Activated naive CD8-positive, alpha-beta T cell treated with anti-CD3 and anti-CD28 coated beads, Interleukin-2, amount 10 ng/mL, durations not matched to agents 7 days and 5 days (primary cell): ENCODE data around the gene FAM83G. TPM values are rescaled to one million over a fixed set of nuclear protein-coding genes. Genes with fewer than 3 reads are reported as not detected.

Source experiments
- ATAC-seq: fragments of 150-1000 bp; cut with Tn5 transposase; one replicate; pipeline ENCODE4 v1.10.0; 2021; ENCODE audit warnings: low read depth, moderate library complexity
- POLR2A ChIA-PET: fragments of 350-600 bp; sonication (Branson Sonifier 250); formaldehyde crosslinking; loops from one replicate; lab custom pipeline; 2021; ENCODE audit warnings: antibody characterized with exemption; lab: Charles Lee
- DNase-seq: peaks from one replicate; pipeline ENCODE4 v3.0.0; 2021
- H3K27ac Mint-ChIP-seq: one replicate; pipeline ENCODE4 v1.8.0; 2022; ENCODE audit warnings: mild to moderate bottlenecking, mixed read lengths
- H3K27me3 Mint-ChIP-seq: one replicate; pipeline ENCODE4 v1.8.0; 2022; ENCODE audit warnings: mild to moderate bottlenecking, moderate library complexity, mixed read lengths
- H3K36me3 Mint-ChIP-seq: one replicate; pipeline ENCODE4 v1.8.0; 2021; ENCODE audit warnings: mild to moderate bottlenecking, mixed read lengths
- H3K4me1 Mint-ChIP-seq: one replicate; pipeline ENCODE4 v1.8.0; 2021; ENCODE audit warnings: mixed read lengths
- H3K4me3 Mint-ChIP-seq: one replicate; pipeline ENCODE4 v1.8.0; 2022; ENCODE audit warnings: mild to moderate bottlenecking, moderate library complexity, mixed read lengths
- H3K9me3 Mint-ChIP-seq: one replicate; pipeline ENCODE4 v1.8.0; 2021; ENCODE audit warnings: mixed read lengths
- total RNA-seq, 2 experiments: library from RNA; stranded (reverse); gene quantifications; one replicate each; pipeline ENCODE4 v1.2.3, GENCODE V29; 2021

FAM83G gene
- total RNA-seq, 2 experiments from 2014 or later: 7.1 to 8.3 TPM

DNA sequence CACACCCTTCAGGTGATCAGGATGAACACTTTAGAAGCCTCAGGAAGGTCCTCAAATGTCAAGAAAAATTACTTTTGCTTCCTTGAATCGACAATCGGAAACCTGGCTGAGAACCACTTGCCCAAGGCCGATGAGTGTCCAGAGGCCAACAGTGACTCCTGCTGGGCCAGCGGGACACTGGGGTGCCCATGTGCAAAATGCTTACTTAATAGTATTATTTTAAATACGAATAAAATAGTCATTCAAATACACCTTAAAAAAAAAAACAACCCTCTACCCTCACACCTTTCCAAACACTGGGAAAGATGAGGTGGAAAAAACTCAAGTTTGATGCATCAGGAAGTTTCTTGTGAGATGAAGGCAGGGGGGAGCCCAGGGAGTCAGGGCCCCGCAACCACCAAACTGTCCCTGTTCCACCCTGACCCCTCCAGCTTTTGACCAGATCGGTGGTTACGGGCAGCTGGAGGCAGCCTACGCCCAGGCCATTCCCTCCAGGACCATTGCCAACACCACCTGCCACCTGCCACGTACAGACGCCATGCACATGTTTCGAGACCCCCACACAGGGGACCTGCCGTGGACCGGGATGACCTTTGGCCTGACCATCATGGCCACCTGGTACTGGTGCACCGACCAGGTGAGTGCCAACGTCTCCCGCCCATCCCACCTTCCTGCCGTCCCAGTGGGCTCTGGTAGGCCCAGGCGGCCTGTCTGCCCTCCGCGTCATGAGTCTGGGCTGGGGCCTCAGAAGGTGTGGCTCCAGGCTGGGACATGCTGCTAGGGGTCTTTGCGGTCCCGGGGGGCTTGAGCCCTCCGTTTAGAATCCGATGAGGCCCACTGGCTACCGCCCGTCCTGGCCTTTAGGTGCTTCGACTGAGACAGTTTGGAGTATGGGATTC lies 33.7 kb downstream of the FAM83G start:
- no peaks in the 10 kb centered on the region for H3K36me3 Mint-ChIP-seq
- POLR2A ChIA-PET: interaction anchor here (1.3 kb wide), 1 partner anchor 15 kb away, joined by 3 read pairs; no protein-coding TSS in a partner anchor
- no peak overlapping the region for H3K4me3 Mint-ChIP-seq
- H3K27ac Mint-ChIP-seq: no peak overlapping the region
- DNase-seq: no peak
- no peaks in the 10 kb centered on the region for H3K9me3 Mint-ChIP-seq
- no peak for ATAC-seq
- H3K27me3 Mint-ChIP-seq: no peaks in the 10 kb centered on the region
- H3K4me1 Mint-ChIP-seq: no peaks in the 10 kb centered on the region

DNA sequence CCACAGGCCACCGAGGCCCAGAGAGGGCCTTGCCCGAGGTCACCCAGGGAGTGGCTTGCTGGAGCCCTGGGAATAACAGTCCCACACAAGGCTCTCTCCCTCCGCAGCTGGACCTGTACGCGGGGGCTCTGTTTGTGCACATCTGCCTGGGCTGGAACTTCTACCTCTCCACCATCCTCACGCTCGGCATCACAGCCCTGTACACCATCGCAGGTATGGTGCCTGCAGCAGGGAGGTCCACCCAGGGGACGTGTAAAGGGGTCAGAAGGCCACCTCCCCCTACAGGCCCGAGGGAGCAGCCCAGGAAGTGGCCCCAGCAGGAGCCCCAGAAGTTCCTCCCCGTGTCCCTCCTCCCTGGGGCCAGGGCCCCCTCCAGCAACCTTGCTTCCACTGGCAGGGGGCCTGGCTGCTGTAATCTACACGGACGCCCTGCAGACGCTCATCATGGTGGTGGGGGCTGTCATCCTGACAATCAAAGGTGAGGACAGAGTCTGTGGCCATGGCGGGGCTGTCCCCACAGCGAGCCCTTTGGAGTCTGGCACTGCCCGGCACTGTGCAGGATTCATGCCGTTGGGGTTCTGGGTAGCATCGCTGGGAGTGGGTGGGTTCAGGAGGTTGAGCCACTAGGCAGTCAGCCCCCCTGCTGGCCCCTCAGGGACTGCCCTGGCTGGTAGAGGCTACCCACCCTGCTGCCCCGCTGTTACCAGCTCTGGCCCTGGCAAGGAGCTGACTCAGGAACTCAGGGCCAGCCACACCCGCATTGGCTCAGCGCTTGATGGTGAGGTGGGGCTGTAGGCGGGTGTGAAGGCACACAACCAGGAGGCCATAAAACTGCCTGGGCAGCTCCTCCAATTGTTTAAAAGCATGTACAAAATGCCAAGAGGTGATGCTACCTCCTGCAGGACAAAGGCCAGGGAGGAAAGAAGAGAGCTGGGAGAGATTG lies 35.3 kb downstream of the FAM83G start:
- Mint-ChIP-seq H3K4me1 (no peaks in the 10 kb centered on the region), H3K27ac (no peak overlapping the region), H3K9me3 (no peaks in the 10 kb centered on the region), H3K4me3 (no peak overlapping the region), H3K36me3 (no peaks in the 10 kb centered on the region), H3K27me3 (no peaks in the 10 kb centered on the region)
- POLR2A ChIA-PET: interaction anchor here (1.3 kb wide), 1 partner anchor 14 kb away, joined by 3 read pairs; no protein-coding TSS in a partner anchor
- DNase-seq (no peak), ATAC-seq (no peak)

DNA sequence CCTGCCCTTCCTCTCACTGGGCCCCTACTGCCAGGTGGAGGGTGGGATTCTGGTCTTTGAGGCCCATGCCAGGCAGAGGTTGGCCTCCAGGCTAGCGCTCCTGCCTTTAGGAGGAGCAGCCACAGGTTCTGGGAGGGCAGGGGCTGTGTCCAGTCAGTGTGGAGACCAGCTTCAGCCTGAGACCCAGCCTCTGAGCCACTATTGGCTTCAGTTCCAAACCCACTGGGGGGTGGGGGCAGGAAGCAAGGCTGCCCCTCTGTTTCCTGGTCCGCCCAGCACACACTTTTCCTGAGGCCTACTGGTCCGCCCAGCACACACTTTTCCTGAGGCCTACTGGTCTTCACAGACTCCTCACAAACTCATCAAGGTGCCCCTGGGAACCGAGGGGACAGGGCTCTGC lies 36.2 kb downstream of the FAM83G start:
- no peaks in the 10 kb centered on the region for H3K9me3 Mint-ChIP-seq
- H3K27me3 Mint-ChIP-seq: no peaks in the 10 kb centered on the region
- POLR2A ChIA-PET: no interaction called here
- H3K4me3 Mint-ChIP-seq: no peak overlapping the region
- ATAC-seq (no peak), DNase-seq (no peak)
- no peaks in the 10 kb centered on the region for H3K36me3 Mint-ChIP-seq
- H3K4me1 Mint-ChIP-seq: no peaks in the 10 kb centered on the region
- H3K27ac Mint-ChIP-seq: no peak overlapping the region

DNA sequence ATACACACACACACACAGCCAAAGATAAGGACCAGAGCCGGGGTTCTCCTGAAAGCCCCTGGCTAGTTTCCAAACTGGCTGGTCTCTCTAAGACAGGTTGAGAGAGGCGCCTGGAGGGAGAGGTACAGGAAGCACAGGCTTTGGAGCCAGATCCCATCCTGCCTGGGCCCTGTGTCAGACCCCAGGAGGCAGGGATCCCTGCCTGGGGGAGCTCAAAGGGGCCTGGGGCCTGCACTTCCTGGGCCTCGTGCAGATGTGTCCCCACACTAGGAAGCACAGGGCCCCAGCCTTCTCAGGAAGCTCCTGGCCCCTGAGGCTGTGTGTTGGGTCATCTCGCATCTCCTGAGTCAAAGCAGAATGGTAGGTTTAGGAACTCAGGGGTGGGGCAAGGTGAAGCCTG lies 36.6 kb downstream of the FAM83G start:
- DNase-seq (no peak), ATAC-seq (no peak)
- no peaks in the 10 kb centered on the region for H3K27me3 Mint-ChIP-seq
- H3K36me3 Mint-ChIP-seq: no peaks in the 10 kb centered on the region
- no peaks in the 10 kb centered on the region for H3K4me1 Mint-ChIP-seq
- no peak overlapping the region for H3K27ac Mint-ChIP-seq
- no peaks in the 10 kb centered on the region for H3K9me3 Mint-ChIP-seq
- H3K4me3 Mint-ChIP-seq: no peak overlapping the region
- POLR2A ChIA-PET: no interaction called here

DNA sequence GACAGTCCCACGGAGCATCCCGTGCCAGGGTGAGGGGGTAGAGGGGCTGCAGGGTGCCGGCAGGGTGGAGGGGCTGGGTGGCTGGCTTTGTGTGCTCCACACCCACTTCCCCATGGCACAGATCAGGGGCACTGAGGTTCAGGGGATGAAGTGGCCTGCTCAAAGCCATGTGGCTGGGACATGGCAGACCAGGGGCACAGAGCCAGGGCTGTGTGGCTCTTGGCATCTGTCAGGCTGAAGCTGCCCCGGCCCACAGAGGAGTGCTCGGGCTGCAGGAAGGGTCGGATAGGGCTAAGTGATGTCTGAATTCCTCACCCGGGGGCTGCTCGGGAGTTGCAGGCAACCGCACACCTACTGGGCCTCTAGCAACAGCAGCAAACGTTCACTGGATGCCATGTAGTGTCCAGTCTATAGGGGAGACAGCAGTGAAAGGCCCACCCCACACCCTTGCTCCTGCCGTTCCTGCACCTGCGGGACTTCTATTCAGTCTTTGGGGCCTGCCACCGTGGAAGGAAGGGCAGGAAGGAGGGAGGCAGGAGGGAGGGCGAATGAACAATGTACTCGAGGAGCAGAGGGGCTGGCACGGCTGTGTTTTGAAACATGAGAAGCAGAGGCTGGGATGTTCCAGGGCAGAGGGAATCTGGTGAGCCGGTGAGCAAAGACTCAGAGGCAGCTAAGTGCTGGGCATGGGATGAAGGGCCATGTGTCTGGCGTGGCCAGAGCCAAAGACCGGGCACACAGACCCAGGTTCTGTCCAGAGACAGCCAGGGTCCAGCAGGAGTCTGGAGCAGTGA lies 37.5 kb downstream of the FAM83G start:
- H3K4me3 Mint-ChIP-seq: no peak overlapping the region
- no peak overlapping the region for H3K27ac Mint-ChIP-seq
- DNase-seq (no peak), ATAC-seq (no peak)
- H3K4me1 Mint-ChIP-seq: no peaks in the 10 kb centered on the region
- no peaks in the 10 kb centered on the region for H3K36me3 Mint-ChIP-seq
- POLR2A ChIA-PET: no interaction called here
- no peaks in the 10 kb centered on the region for H3K27me3 Mint-ChIP-seq
- no peaks in the 10 kb centered on the region for H3K9me3 Mint-ChIP-seq

DNA sequence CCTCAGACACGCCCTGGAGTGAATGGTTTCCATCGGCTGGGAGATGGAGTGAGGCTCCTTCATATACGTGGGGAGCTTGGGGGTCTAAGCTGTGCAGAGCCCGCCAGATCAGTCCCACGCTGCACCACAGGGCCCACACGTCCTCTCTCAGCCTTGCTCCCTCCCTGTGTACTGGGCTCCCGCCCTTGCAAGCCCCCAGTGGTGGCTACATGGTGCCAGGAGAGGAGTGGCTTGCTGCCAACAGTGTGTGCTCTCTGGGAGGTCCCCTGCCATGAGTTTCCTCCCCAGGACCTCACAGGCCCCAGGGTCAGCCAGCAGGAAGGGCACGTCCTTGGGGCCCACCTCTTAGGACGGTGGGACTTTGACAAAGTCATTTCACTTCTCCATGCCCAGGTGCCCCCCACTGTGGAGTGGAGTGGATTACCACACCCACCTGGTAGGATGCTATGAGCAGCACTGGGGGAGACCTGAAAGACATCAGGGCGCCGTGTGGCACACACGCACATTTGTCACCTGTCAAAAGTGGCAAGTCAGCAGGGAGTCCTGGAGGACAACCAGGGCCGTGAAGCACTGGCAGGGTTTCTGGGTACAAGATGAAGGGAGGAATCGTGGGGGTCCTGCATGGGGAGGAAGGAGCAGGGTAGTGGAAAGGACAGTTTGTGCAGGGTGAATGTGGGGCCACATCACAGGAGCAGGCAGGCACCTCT lies 38.9 kb downstream of the FAM83G start:
- POLR2A ChIA-PET: no interaction called here
- no peaks in the 10 kb centered on the region for H3K36me3 Mint-ChIP-seq
- no peaks in the 10 kb centered on the region for H3K27me3 Mint-ChIP-seq
- H3K9me3 Mint-ChIP-seq: no peaks in the 10 kb centered on the region
- no peak overlapping the region for H3K4me3 Mint-ChIP-seq
- DNase-seq (no peak), ATAC-seq (no peak)
- no peak overlapping the region for H3K27ac Mint-ChIP-seq
- peaks cover 3% of the 10 kb centered on the region for H3K4me1 Mint-ChIP-seq

DNA sequence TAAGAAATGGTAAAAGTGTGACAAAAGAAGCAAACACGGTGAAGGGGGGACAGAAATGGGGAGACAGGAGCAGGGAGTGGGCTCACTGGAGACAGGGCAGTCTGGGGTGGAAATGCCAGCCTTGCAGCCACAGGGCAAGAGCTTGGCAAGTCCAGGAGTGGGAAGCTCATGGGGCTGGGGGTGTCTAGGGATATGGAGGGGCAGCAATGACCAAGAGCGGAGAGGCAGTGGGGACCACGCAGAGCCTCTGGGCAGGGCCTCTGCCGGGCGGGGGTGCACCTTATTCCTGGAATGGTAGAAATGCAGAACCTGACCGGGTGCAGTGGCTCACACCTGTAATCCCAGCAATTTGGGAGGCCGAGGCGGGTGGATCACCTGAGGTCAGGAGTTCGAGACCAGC lies 40.0 kb downstream of the FAM83G start:
- POLR2A ChIA-PET: no interaction called here
- Mint-ChIP-seq H3K4me1 (peaks cover 3% of the 10 kb centered on the region), H3K36me3 (no peaks in the 10 kb centered on the region), H3K27ac (no peak overlapping the region), H3K9me3 (no peaks in the 10 kb centered on the region), H3K27me3 (no peaks in the 10 kb centered on the region), H3K4me3 (no peak overlapping the region)
- no peak for DNase-seq
- no peak for ATAC-seq

DNA sequence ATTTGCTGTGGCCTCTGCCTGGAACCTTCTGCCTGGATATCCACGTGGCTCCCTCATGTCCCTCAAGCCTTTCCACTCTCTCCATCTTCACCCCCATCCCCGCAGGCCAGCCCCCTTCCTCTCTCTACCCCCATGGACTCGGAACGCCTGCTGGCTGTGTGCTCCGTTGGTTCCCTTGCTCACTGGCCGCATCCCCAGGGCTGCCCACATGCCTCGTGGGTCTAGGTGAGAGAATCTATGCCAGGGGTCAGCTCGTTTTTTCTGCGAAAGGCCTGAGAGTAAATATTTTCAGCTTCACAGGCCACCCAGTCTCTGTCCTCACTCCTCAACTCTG lies 40.6 kb downstream of the FAM83G start:
- H3K4me3 Mint-ChIP-seq: no peak overlapping the region
- no peaks in the 10 kb centered on the region for H3K9me3 Mint-ChIP-seq
- ATAC-seq (no peak), DNase-seq (no peak)
- H3K27me3 Mint-ChIP-seq: no peaks in the 10 kb centered on the region
- H3K27ac Mint-ChIP-seq: peak overlapping the region; percentile 7
- H3K36me3 Mint-ChIP-seq: no peaks in the 10 kb centered on the region
- POLR2A ChIA-PET: interaction anchor here (0.6 kb wide), 1 partner anchor 44 kb away, joined by 3 read pairs; no protein-coding TSS in a partner anchor
- peaks cover 3% of the 10 kb centered on the region for H3K4me1 Mint-ChIP-seq

DNA sequence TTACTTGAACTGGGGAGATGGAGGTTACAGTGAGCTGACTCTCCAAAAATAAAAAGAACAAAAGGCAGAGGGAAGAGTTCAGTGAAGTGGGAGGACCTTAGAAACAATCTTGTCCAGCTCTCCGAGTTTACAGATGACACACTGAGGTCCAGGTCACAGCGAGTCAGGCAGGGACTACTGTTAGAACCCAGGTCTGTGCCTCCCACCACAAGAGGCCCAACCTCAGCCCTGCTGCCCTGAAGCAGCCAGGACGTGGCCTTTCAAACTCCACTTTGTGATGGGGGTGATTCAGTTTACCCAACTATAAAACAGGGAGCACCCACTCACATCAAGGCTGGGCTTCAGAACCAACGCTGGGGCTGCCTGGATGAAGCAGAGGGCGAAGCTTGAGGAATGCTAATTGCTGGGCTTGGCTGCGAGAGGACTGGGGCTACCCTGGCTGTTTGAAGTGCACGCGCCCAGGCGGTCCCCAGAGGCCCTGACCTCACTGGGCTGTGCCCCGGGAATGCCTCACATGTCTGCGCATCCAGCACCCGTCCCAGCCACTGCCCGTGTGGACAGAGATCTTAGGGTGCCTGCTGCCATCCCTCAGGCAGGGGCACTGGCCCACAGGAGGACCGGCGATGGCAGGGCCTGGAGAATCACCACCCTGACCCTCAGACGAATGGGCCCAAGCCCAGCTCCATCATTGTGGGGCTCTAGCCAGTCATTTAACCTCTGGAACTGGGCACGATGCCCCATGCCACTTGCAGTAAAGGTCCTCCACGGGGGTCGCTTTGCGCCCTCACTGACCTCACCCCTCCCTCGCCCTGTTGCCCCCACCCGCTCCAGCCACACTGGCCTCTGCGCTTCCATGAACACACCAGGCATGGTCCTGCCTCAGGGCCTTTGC lies 41.2 kb downstream of the FAM83G start:
- Mint-ChIP-seq H3K4me1 (peaks cover 3% of the 10 kb centered on the region), H3K27ac (no peak overlapping the region)
- POLR2A ChIA-PET: interaction anchor here (0.6 kb wide), 1 partner anchor 45 kb away, joined by 3 read pairs; no protein-coding TSS in a partner anchor

DNA sequence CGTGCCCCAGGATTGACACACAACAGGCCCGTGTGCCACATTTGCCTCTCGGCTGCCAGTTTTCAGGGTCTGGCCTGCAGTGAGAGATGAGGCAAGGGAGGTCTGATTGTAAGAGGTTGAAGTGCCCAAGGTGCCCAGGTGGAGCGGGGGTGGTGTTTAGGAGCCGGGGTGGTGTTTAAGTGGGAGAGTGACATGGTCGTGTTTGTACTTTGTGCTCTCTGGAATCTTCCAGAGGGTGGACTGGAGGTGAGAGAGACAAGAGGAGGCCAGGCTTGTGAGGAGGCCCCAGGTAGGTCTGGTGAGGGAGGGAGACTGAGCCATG lies 42.1 kb downstream of the FAM83G start:
- Mint-ChIP-seq H3K36me3 (no peaks in the 10 kb centered on the region), H3K9me3 (no peaks in the 10 kb centered on the region), H3K4me1 (peaks cover 5% of the 10 kb centered on the region), H3K4me3 (no peak overlapping the region), H3K27me3 (no peaks in the 10 kb centered on the region), H3K27ac (peak overlapping the region; percentile 17)
- DNase-seq (no peak), ATAC-seq (no peak)
- POLR2A ChIA-PET: no interaction called here

More for the DNA sequence above, 41.2 kb downstream of the FAM83G start:
- Mint-ChIP-seq H3K9me3 (no peaks in the 10 kb centered on the region), H3K27me3 (no peaks in the 10 kb centered on the region), H3K36me3 (no peaks in the 10 kb centered on the region), H3K4me3 (no peak overlapping the region)
- DNase-seq (no peak), ATAC-seq (no peak)

DNA sequence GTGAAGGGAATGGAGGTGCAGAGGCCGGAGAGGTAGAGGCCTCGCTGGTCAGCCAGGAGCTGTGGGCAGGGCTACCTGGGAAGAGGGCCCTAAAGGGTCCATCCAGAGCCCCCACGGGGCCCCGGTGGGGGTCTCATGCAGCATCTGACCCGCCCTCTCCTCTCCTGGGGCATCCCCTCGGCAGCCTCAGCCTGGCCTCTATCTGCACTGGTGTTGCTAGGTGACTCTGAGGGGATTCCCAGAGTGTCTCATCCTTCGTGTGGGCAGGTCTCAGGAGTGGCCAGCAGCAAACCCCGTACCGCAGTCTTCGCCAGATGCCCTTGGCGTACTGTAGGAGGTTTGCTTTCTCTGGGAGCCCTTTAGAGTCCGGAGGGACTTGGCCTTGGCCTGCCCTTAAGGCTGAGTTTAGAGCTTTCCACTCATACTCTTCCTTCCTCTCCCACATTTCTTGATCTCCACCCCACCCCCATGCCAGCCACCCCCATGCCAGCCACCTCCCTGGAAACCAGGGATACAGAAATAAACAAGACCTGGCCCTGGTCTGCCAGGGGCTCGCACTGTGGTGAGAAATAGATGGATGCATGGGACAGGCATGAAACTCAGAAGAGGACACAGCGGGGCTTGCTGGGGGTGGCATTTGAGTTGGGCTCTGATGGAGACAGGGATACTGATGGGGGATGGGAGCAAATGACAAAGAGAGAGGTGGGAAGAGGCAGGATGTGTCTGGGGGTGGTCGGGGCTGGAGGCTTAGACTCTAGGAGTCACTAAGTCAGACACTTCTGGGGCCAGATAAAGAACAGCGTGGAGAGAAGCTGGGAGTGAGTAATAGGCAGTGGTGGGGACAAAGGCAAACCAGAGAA lies 42.7 kb downstream of the FAM83G start:
- Mint-ChIP-seq H3K9me3 (no peaks in the 10 kb centered on the region), H3K27ac (peak overlapping the region; percentile 17), H3K4me1 (peaks cover 5% of the 10 kb centered on the region), H3K4me3 (no peak overlapping the region), H3K27me3 (no peaks in the 10 kb centered on the region), H3K36me3 (no peaks in the 10 kb centered on the region)
- POLR2A ChIA-PET: interaction anchor here (0.6 to 1.4 kb wide), 2 partner anchors 53 to 104 kb away, joined by 3 to 4 read pairs; partner anchors contain the start of gene PRPSAP2
- DNase-seq: no peak
- ATAC-seq: no peak
